ENCODE measurements around the gene TTYH1. TPM values are rescaled to one million over a fixed set of nuclear protein-coding genes. Genes with fewer than 3 reads are reported as not detected.
A peak's percentile ranks its signal among the peaks of the same experiment; 100 is the strongest.

Gene TTYH1
- total RNA-seq, 1 experiment from 2014 or later = 0.62 TPM

DNA sequence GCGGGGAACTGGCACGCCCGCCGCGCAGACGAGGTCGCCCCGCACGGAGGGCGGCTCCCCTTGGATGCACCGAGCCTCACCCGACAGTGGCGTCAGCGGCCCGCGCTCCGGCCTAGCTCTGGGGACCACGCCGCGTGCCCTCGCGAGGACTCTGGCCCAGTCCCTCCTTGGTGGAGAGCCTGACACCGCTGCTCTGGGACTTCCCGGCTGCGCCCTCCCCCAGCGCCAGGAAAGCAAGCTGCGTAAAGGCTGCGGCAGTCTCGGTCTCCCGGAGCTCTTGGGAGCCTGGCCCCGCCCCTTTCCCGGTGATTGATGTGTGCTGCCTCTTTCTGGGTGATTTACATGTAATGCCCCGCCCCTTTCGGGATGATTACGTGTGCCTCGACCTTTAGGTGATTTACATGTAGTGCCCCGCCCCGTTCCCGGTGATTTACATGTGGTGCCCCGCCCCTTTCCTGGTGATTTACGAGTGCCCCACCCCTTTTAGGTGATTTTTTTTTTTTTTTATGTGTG lies 48.3 kb downstream of the TTYH1 start, which contains the start of gene LENG9:
Gene LENG9 (minus strand): TSS at position 248 of the 513 bp plus-strand sequence. CDS start 252 bp downstream, outside the sequence.
- Histone ChIP-seq H3K9me3 (ENCODE audit: control insufficient read depth, insufficient read depth, low read depth, low read length) (no peaks in the 10 kb centered on the region), H3K36me3 (ENCODE audit: control insufficient read depth, insufficient read depth, low read length) (no peaks in the 10 kb centered on the region; the same call in 1 of the 2 replicates), H3K27me3 (ENCODE audit: control insufficient read depth, insufficient read depth, low read length) (no peaks in the 10 kb centered on the region), H3K27ac (ENCODE audit: low read length) (peak within 1 kb of the TSS; percentile 87), H3K4me3 (ENCODE audit: low read depth in 2 of 2, low read length in 2 of 2) (peak within 1 kb of the TSS; percentile 56 to 70), H3K4me1 (ENCODE audit: control insufficient read depth, insufficient read depth, low read length) (peaks cover 26% of the 10 kb centered on the region)
- CTCF ChIA-PET = no interaction called here
- POLR2A ChIA-PET = interaction anchor here (1.0 kb wide), 1 partner anchor 15 kb away, joined by 20 read pairs; the partner anchor contains the start of gene LENG8
- DNase-seq (ENCODE audit: low read depth, low spot score) = no peak
- intact Hi-C loops (cut with micrococcal nuclease; ENCODE audit: unreplicated experiment) = no loop called here
- in situ Hi-C loops (cut with HindIII; ENCODE audit: low pct_unique_long_range_greater_than_20kb, low sequenced_read_pairs) = no loop called here
- BruUV-seq (replicated peaks) = no TSS peak
- peak; percentile 62 for ATAC-seq
- TF ChIP-seq, protein P1, sequence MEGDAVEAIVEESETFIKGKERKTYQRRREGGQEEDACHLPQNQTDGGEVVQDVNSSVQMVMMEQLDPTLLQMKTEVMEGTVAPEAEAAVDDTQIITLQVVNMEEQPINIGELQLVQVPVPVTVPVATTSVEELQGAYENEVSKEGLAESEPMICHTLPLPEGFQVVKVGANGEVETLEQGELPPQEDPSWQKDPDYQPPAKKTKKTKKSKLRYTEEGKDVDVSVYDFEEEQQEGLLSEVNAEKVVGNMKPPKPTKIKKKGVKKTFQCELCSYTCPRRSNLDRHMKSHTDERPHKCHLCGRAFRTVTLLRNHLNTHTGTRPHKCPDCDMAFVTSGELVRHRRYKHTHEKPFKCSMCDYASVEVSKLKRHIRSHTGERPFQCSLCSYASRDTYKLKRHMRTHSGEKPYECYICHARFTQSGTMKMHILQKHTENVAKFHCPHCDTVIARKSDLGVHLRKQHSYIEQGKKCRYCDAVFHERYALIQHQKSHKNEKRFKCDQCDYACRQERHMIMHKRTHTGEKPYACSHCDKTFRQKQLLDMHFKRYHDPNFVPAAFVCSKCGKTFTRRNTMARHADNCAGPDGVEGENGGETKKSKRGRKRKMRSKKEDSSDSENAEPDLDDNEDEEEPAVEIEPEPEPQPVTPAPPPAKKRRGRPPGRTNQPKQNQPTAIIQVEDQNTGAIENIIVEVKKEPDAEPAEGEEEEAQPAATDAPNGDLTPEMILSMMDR (IDR thresholded peaks at IDR 0.05) = no peak
- peak; percentile 87 for TF ChIP-seq POLR2AphosphoS5 (IDR thresholded peaks at IDR 0.05; ENCODE audit: low read depth, low read length)
- TF ChIP-seq SIN3A (IDR thresholded peaks at IDR 0.05; ENCODE audit: borderline replicate concordance, insufficient read depth, low read depth, low read length) = peak; percentile 35; the same call in 1 of the 2 replicates
- TF ChIP-seq, protein P2, sequence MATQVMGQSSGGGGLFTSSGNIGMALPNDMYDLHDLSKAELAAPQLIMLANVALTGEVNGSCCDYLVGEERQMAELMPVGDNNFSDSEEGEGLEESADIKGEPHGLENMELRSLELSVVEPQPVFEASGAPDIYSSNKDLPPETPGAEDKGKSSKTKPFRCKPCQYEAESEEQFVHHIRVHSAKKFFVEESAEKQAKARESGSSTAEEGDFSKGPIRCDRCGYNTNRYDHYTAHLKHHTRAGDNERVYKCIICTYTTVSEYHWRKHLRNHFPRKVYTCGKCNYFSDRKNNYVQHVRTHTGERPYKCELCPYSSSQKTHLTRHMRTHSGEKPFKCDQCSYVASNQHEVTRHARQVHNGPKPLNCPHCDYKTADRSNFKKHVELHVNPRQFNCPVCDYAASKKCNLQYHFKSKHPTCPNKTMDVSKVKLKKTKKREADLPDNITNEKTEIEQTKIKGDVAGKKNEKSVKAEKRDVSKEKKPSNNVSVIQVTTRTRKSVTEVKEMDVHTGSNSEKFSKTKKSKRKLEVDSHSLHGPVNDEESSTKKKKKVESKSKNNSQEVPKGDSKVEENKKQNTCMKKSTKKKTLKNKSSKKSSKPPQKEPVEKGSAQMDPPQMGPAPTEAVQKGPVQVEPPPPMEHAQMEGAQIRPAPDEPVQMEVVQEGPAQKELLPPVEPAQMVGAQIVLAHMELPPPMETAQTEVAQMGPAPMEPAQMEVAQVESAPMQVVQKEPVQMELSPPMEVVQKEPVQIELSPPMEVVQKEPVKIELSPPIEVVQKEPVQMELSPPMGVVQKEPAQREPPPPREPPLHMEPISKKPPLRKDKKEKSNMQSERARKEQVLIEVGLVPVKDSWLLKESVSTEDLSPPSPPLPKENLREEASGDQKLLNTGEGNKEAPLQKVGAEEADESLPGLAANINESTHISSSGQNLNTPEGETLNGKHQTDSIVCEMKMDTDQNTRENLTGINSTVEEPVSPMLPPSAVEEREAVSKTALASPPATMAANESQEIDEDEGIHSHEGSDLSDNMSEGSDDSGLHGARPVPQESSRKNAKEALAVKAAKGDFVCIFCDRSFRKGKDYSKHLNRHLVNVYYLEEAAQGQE (IDR thresholded peaks at IDR 0.05; ENCODE audit: insufficient read depth in 1 of 2, low read depth in 2 of 2, low read length in 1 of 2) = no peak

DNA sequence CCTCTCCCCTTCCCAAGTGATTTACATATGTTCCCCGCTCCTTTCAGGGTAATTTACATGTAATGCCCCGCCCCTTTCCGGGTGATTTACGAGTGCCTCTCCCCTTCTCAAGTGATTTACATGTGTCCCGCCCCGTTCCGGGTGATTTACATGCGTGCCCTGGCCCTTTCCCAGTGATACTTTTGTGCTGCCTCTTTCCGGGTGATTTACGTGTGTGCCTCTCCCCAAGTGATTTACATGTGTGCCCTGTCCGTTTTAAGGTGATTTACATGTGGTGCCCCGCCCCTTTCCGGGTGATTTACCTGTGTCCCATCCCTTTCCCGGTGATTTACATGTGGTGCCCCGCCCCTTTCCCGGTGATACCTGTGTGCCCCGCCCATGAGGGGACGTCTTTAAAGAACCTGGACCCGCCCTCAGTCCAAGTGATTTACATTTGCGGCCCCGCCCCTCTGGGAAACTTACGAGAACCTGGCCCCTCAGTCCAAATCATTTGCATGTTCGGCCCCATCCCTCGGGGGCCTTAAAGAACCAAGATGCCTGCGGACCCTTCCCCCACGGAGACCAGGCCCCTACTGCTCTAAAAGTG lies 48.9 kb downstream of the TTYH1 start:
- Histone ChIP-seq H3K4me1 (ENCODE audit: control insufficient read depth, insufficient read depth, low read length) (peaks cover 25% of the 10 kb centered on the region), H3K4me3 (ENCODE audit: low read depth in 2 of 2, low read length in 2 of 2) (peak overlapping the region; percentile 56 to 70), H3K9me3 (ENCODE audit: control insufficient read depth, insufficient read depth, low read depth, low read length) (no peaks in the 10 kb centered on the region), H3K27ac (ENCODE audit: low read length) (peak overlapping the region; percentile 87), H3K27me3 (ENCODE audit: control insufficient read depth, insufficient read depth, low read length) (no peaks in the 10 kb centered on the region), H3K36me3 (ENCODE audit: control insufficient read depth, insufficient read depth, low read length) (no peaks in the 10 kb centered on the region)
- intact Hi-C loops (cut with micrococcal nuclease; ENCODE audit: unreplicated experiment) (no loop called here), in situ Hi-C loops (cut with HindIII; ENCODE audit: low pct_unique_long_range_greater_than_20kb, low sequenced_read_pairs) (no loop called here)
- no peak for TF ChIP-seq SIN3A (IDR thresholded peaks at IDR 0.05; ENCODE audit: borderline replicate concordance, insufficient read depth, low read depth, low read length)
- TF ChIP-seq, protein P1 (IDR thresholded peaks at IDR 0.05) = no peak
- POLR2A ChIA-PET = interaction anchor here (1.0 kb wide), 1 partner anchor 15 kb away, joined by 20 read pairs; the partner anchor contains the start of gene LENG8
- CTCF ChIA-PET = no interaction called here
- no TSS peak for BruUV-seq (replicated peaks)
- DNase-seq (ENCODE audit: low read depth, low spot score) (peak; percentile 99), ATAC-seq (peak; percentile 42)
